Astrocyte of the spinal cord (primary cell): ENCODE data around the gene FTCDNL1.

ENCODE experiments used
- DNase-seq: peaks from one replicate; pipeline ENCODE4 v3.0.0; 2011; ENCODE audit warnings: low read depth, low spot score
- H3K4me3 ChIP-seq: 2 replicates; pipeline ENCODE4 v1.5.1; 2011; ENCODE audit warnings: low read depth, mild to moderate bottlenecking, low read length, moderate library complexity
- in situ Hi-C: cut with HindIII; loops from 2 replicates; pipeline ENCODE4 v1.10.0; 2017; ENCODE audit warnings: low sequenced_read_pairs
- TF ChIP-seq, protein P1 (sequence below): IDR thresholded peaks from 2 replicates; pipeline ENCODE4 v1.5.1; 2012; ENCODE audit warnings: low read depth, mild to moderate bottlenecking, low read length, inconsistent platforms

Gene FTCDNL1

DNA sequence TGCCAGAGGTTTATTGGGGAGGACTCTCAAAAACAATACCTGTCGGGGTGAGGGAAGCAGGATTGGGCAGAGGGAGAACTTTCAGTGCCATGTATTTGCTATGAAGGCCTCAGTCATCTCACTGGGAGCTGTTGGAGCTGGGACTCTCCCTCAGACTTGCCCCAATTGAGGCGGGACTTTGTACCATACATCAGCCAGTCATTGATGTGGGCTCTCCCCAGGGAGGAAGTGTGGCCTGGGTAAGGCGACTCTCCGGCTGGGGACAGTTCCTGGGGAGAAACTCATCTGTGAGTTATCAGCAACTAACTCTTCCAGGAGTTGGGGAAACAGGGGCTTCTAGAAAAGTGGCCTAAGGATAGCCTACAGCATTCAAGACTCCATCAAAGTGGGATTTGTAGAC lies 66.5 kb downstream of the FTCDNL1 start:
- in situ Hi-C loops, result no loop called here
- TF ChIP-seq, protein P1, sequence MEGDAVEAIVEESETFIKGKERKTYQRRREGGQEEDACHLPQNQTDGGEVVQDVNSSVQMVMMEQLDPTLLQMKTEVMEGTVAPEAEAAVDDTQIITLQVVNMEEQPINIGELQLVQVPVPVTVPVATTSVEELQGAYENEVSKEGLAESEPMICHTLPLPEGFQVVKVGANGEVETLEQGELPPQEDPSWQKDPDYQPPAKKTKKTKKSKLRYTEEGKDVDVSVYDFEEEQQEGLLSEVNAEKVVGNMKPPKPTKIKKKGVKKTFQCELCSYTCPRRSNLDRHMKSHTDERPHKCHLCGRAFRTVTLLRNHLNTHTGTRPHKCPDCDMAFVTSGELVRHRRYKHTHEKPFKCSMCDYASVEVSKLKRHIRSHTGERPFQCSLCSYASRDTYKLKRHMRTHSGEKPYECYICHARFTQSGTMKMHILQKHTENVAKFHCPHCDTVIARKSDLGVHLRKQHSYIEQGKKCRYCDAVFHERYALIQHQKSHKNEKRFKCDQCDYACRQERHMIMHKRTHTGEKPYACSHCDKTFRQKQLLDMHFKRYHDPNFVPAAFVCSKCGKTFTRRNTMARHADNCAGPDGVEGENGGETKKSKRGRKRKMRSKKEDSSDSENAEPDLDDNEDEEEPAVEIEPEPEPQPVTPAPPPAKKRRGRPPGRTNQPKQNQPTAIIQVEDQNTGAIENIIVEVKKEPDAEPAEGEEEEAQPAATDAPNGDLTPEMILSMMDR, result no peak
- H3K4me3 ChIP-seq, result no peak overlapping the region
- no peak for DNase-seq

DNA sequence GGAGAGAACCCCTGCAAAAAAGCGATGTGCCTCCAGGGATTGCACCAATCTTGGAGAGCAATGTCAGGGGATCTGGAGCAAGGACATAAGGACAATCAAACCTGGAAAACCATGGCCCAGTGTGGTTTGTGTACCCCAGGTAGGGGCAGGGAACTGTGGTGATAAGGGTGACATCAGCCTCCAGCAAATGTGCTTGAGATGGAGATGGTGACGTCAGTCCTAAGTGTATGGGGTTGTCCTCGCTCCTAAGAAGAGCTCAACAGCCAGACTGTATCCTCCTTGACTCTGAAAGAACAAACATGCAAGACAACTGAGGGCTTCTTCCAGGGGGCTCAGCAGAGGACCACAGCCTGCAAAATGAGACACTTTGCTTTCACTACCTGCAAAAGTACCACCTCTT lies 71.4 kb downstream of the FTCDNL1 start:
- H3K4me3 ChIP-seq, result no peak overlapping the region
- no peak for DNase-seq
- TF ChIP-seq, protein P1, result no peak
- in situ Hi-C loops, result no loop called here

GRCh38 chr2:199778655-199779054 lies 72.3 kb downstream of the FTCDNL1 start:
- no peak for DNase-seq
- no peak overlapping the region for H3K4me3 ChIP-seq
- in situ Hi-C loops, result no loop called here
- TF ChIP-seq, protein P1, result no peak

GRCh38 chr2:199777916-199778315 lies 73.1 kb downstream of the FTCDNL1 start:
- in situ Hi-C loops, result no loop called here
- H3K4me3 ChIP-seq, result no peak overlapping the region
- no peak for DNase-seq
- TF ChIP-seq, protein P1, result no peak

DNA sequence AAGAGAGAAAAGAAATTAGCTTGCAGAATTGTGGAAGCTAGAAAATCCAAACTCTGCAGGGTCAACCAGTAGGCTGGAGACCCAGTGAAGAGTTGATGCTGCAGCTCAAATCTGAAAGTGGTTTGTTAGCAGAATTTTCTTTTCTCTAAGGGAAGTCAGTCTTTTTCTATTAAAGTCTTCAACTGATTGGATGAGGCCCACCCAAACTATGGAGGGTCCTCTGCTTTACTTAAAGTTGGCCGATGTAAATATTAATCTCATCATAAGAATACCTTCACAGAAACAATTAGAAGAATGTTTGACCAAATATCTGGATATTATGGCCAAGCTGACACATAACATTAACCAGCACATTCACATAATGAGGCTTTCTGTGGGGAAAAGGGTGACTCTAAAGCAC lies 73.7 kb downstream of the FTCDNL1 start:
- TF ChIP-seq, protein P1, result no peak
- DNase-seq, result no peak
- in situ Hi-C loops, result no loop called here
- no peak overlapping the region for H3K4me3 ChIP-seq

DNA sequence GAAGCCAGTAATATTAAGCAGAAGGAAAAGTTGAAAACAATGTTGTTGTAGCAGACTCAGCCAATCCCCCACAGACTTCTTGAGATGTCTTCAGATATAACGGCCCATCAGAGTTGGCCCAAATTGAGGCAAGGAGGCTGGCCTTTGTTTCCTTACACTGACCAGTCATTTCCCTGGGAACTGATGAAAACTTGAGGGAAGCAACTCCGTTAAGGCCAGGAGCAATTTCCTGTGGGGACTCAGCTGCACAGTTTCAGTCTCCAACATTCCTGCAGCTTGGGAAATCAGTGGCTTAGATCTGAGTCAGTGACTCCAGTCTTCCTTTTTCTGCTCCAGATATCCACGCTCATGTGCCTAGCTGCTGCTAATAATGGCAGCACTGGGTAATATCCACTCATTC lies 75.7 kb downstream of the FTCDNL1 start:
- no peak for DNase-seq
- TF ChIP-seq, protein P1, result no peak

More for the DNA sequence above, 75.7 kb downstream of the FTCDNL1 start:
- in situ Hi-C loops, result no loop called here
- no peak overlapping the region for H3K4me3 ChIP-seq
